ENCODE data around the gene SLMAP. TPM values are rescaled to one million over a fixed set of nuclear protein-coding genes. Genes with fewer than 3 reads are reported as not detected.
A peak's percentile ranks its signal among the peaks of the same experiment; 100 is the strongest.
"Not testable (repeated sequence)": the region's sequence is repeated elsewhere in the genome, so short reads cannot be mapped to it uniquely, and the experiment has no call there.

SLMAP gene
- total RNA-seq, 1 donor = 44.1 TPM

- DNase-seq (ENCODE audit: low read depth) = no peak
- no peak for TF ChIP-seq CTCF (IDR thresholded peaks at IDR 0.05; ENCODE audit: insufficient read depth, low read length)
- no peak overlapping the region for H3K4me3 ChIP-seq (ENCODE audit: low read depth, low read length)
Observed at GRCh38 chr3:57877116-57877515, 121.0 kb downstream of the SLMAP start.

GRCh38 chr3:57884436-57884835 lies 128.3 kb downstream of the SLMAP start:
- H3K4me3 ChIP-seq (ENCODE audit: low read depth, low read length); DNase-seq (ENCODE audit: low read depth): not testable (repeated sequence)

- no peak overlapping the region for H3K4me3 ChIP-seq (ENCODE audit: low read depth, low read length)
- DNase-seq (ENCODE audit: low read depth) = peak; percentile 79
- TF ChIP-seq CTCF (IDR thresholded peaks at IDR 0.05; ENCODE audit: insufficient read depth, low read length) = no peak
Observed at GRCh38 chr3:57889807-57890206, 133.7 kb downstream of the SLMAP start.

- peak; percentile 36 for DNase-seq (ENCODE audit: low read depth)
- TF ChIP-seq CTCF (IDR thresholded peaks at IDR 0.05; ENCODE audit: insufficient read depth, low read length) = no peak
- H3K4me3 ChIP-seq (ENCODE audit: low read depth, low read length) = no peak overlapping the region
Observed at GRCh38 chr3:57890874-57891273, 134.8 kb downstream of the SLMAP start.

GRCh38 chr3:57892423-57892822 lies 136.3 kb downstream of the SLMAP start:
- no peak for TF ChIP-seq CTCF (IDR thresholded peaks at IDR 0.05; ENCODE audit: insufficient read depth, low read length)
- H3K4me3 ChIP-seq (ENCODE audit: low read depth, low read length) = no peak overlapping the region
- DNase-seq (ENCODE audit: low read depth) = peak; percentile 43

GRCh38 chr3:57893156-57893555 lies 137.0 kb downstream of the SLMAP start:
- DNase-seq (ENCODE audit: low read depth) = no peak
- H3K4me3 ChIP-seq (ENCODE audit: low read depth, low read length) = no peak overlapping the region
- TF ChIP-seq CTCF (IDR thresholded peaks at IDR 0.05; ENCODE audit: insufficient read depth, low read length) = no peak

- DNase-seq (ENCODE audit: low read depth) = no peak
- no peak for TF ChIP-seq CTCF (IDR thresholded peaks at IDR 0.05; ENCODE audit: insufficient read depth, low read length)
Observed at GRCh38 chr3:57893668-57894067, 137.6 kb downstream of the SLMAP start.

More at GRCh38 chr3:57893668-57894067, 137.6 kb downstream of the SLMAP start:
- H3K4me3 ChIP-seq (ENCODE audit: low read depth, low read length) = no peak overlapping the region
